ENCODE results near the gene CUX1. TPM values are rescaled to one million over a fixed set of nuclear protein-coding genes. Genes with fewer than 3 reads are reported as not detected.

CUX1 gene
- total RNA-seq, 1 experiment from 2014 or later = 54.8 TPM

DNA sequence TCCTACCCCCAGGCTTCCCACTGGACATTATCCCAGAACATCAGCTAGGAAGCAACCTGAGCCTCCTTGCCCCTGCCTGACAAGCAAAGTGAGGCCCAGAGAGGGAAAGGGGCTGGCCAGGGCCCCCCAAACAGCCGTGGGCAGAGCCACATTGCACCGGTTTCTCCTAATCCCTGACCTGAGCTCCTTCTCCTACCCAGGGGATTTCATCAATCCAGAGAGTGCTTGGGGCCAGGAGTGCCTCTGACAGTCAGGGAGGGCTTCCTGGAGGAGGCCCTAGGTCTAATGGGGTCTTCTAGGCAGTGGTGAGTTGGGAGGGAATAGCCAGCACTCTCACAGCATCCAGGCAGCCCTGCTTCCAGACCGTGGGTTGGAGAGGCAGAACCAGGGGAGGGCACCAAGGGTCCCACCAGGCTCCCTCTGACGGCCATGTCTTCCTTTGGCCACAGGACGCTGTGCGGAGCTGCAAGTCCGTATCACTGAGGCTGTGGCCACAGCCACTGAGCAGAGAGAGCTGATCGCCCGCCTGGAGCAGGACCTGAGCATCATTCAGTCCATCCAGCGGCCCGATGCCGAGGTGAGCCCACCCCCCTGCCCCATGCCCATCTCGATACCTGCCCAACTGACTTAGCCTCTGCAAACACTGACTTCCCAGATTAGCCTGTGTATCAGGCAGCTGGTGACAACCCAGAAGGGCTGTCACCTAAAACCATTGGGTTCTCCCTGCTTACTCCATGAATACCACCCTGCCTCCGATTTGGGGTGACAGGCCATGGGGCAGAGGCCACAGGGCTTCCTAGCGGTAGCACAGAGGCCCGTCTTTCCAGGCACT, 455.7 kb downstream of the CUX1 start:
- Mint-ChIP-seq H3K9me3 (ENCODE audit: low read depth, unreplicated experiment) (no peaks in the 10 kb centered on the region), H3K27me3 (ENCODE audit: unreplicated experiment) (peaks cover 8% of the 10 kb centered on the region), H3K4me1 (ENCODE audit: low read depth, unreplicated experiment) (peaks cover 18% of the 10 kb centered on the region), H3K27ac (ENCODE audit: unreplicated experiment) (no peak overlapping the region), H3K36me3 (ENCODE audit: insufficient read depth, unreplicated experiment) (no peaks in the 10 kb centered on the region), H3K4me3 (ENCODE audit: low read depth, unreplicated experiment) (peak overlapping the region; percentile 60)
- CTCF ChIA-PET = interaction anchor here (1.3 kb wide), 1 partner anchor 730 kb away, joined by 16 read pairs; no protein-coding TSS in a partner anchor
- intact Hi-C loops (cut with micrococcal nuclease; ENCODE audit: unreplicated experiment) = loop anchor here (2.0 kb wide), 1 partner anchor 730 kb away; no protein-coding TSS in a partner anchor
- BruUV-seq (replicated peaks) = no TSS peak
- no peak for DNase-seq
- no peak for TF ChIP-seq CTCF (IDR thresholded peaks at IDR 0.05; ENCODE audit: unreplicated experiment)

DNA sequence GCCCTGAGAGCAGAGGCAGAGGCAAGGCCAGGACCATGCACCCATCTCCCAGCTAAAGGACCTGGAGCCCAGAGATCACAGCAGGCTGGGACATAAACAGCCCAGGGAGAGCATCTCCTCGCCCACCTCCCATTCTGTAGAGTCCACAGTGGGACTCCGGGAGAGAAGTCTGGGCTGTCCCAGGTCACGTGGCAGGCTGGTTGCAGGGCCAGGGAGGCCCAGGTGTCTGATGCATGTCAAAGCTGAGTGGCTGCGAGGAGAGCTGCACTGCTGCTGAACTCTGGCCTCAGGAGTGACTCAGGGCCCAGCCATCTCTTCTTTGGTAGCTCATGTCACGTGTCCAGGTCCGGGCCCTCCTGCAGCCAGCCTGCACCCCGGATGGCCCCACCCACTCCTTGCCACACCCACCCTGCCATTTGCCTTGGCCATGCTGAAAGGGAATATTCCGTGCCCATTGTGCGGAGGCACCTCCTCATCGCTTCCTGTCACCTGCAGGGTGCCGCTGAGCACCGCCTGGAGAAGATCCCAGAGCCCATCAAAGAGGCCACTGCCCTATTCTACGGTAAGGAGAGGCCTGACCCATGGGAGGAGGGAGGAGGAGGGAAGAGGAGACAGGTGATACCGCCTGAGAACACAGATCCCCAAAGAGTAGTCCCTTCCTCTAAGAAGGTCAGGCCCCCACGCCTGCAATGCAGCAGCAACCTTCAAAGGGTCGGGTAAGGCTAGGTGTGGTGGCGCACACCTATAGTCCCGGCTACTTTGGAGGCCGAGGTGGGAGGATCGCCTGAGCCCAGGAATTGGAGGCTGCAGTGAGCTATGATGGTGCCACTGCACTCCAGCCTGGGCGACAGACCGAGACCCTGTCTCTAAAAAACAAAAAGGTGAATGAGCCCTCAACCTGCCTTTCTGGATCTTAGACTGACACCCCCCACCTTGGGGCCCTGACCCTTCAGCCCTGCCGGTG, 456.6 kb downstream of the CUX1 start:
- Mint-ChIP-seq H3K9me3 (ENCODE audit: low read depth, unreplicated experiment) (no peaks in the 10 kb centered on the region), H3K36me3 (ENCODE audit: insufficient read depth, unreplicated experiment) (no peaks in the 10 kb centered on the region), H3K4me3 (ENCODE audit: low read depth, unreplicated experiment) (peak overlapping the region; percentile 60), H3K27me3 (ENCODE audit: unreplicated experiment) (no peaks in the 10 kb centered on the region), H3K27ac (ENCODE audit: unreplicated experiment) (no peak overlapping the region), H3K4me1 (ENCODE audit: low read depth, unreplicated experiment) (peaks cover 18% of the 10 kb centered on the region)
- TSS peak; percentile 54 for BruUV-seq (replicated peaks)
- no peak for TF ChIP-seq CTCF (IDR thresholded peaks at IDR 0.05; ENCODE audit: unreplicated experiment)
- DNase-seq = peak; percentile 87
- intact Hi-C loops (cut with micrococcal nuclease; ENCODE audit: unreplicated experiment) = loop anchor here (2.0 kb wide), 1 partner anchor 731 kb away; no protein-coding TSS in a partner anchor
- CTCF ChIA-PET = interaction anchor here (0.6 to 1.3 kb wide), 2 partner anchors 731 to 906 kb away, joined by 3 to 16 read pairs; no protein-coding TSS in a partner anchor

GRCh38 chr7:102275123-102275703, 457.8 kb downstream of the CUX1 start:
- Mint-ChIP-seq H3K4me1 (ENCODE audit: low read depth, unreplicated experiment) (peaks cover 18% of the 10 kb centered on the region), H3K27me3 (ENCODE audit: unreplicated experiment) (no peaks in the 10 kb centered on the region), H3K4me3 (ENCODE audit: low read depth, unreplicated experiment) (no peak overlapping the region), H3K9me3 (ENCODE audit: low read depth, unreplicated experiment) (no peaks in the 10 kb centered on the region), H3K27ac (ENCODE audit: unreplicated experiment) (no peak overlapping the region), H3K36me3 (ENCODE audit: insufficient read depth, unreplicated experiment) (peaks cover 5% of the 10 kb centered on the region)
- DNase-seq = no peak
- CTCF ChIA-PET = no interaction called here
- no TSS peak for BruUV-seq (replicated peaks)
- TF ChIP-seq CTCF (IDR thresholded peaks at IDR 0.05; ENCODE audit: unreplicated experiment) = no peak
- intact Hi-C loops (cut with micrococcal nuclease; ENCODE audit: unreplicated experiment) = no loop called here

- peaks cover 5% of the 10 kb centered on the region for H3K36me3 Mint-ChIP-seq (ENCODE audit: insufficient read depth, unreplicated experiment)
- no TSS peak for BruUV-seq (replicated peaks)
- CTCF ChIA-PET = interaction anchor here (0.6 kb wide), 2 partner anchors 158 to 177 kb away, joined by 3 to 7 read pairs; no protein-coding TSS in a partner anchor
- intact Hi-C loops (cut with micrococcal nuclease; ENCODE audit: unreplicated experiment) = loop anchor here (2.0 kb wide), 1 partner anchor 113 kb away; no protein-coding TSS in a partner anchor
- no peak for TF ChIP-seq CTCF (IDR thresholded peaks at IDR 0.05; ENCODE audit: unreplicated experiment)
- no peak for DNase-seq
- H3K9me3 Mint-ChIP-seq (ENCODE audit: low read depth, unreplicated experiment) = no peaks in the 10 kb centered on the region
- H3K27me3 Mint-ChIP-seq (ENCODE audit: unreplicated experiment) = no peaks in the 10 kb centered on the region
- H3K27ac Mint-ChIP-seq (ENCODE audit: unreplicated experiment) = no peak overlapping the region
- H3K4me3 Mint-ChIP-seq (ENCODE audit: low read depth, unreplicated experiment) = no peak overlapping the region
- H3K4me1 Mint-ChIP-seq (ENCODE audit: low read depth, unreplicated experiment) = peaks cover 10% of the 10 kb centered on the region
Measured at GRCh38 chr7:102277901-102278300, 460.5 kb downstream of the CUX1 start.
